GM19397 (cell line): Measurements from ENCODE around the gene FOSB.

Experiments
- ATAC-seq: cut with Tn5 transposase; IDR thresholded peaks from one replicate; pipeline ENCODE4 v1.9.1; 2021; ENCODE audit warnings: mild to moderate bottlenecking, moderate library complexity; ENCODE audit not compliant: unreplicated experiment

Gene FOSB

DNA sequence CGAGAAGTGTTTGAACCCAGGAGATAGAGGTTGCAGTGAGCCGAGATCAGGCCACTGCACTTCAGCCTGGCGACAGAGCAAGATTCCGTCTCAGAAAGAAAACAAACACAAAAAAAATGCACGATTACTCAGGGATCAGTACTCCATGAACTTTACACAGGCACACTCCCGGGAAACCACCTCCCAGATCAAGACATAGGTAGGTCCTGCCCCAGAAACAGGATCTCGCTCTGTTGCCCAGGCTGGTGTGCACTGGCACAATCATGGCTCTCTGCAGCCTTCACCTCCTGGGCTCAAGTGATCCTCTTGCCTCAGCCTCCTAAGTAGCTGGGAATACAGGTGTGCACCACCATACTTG is 50.7 kb downstream of the FOSB start:
- no peak for ATAC-seq

DNA sequence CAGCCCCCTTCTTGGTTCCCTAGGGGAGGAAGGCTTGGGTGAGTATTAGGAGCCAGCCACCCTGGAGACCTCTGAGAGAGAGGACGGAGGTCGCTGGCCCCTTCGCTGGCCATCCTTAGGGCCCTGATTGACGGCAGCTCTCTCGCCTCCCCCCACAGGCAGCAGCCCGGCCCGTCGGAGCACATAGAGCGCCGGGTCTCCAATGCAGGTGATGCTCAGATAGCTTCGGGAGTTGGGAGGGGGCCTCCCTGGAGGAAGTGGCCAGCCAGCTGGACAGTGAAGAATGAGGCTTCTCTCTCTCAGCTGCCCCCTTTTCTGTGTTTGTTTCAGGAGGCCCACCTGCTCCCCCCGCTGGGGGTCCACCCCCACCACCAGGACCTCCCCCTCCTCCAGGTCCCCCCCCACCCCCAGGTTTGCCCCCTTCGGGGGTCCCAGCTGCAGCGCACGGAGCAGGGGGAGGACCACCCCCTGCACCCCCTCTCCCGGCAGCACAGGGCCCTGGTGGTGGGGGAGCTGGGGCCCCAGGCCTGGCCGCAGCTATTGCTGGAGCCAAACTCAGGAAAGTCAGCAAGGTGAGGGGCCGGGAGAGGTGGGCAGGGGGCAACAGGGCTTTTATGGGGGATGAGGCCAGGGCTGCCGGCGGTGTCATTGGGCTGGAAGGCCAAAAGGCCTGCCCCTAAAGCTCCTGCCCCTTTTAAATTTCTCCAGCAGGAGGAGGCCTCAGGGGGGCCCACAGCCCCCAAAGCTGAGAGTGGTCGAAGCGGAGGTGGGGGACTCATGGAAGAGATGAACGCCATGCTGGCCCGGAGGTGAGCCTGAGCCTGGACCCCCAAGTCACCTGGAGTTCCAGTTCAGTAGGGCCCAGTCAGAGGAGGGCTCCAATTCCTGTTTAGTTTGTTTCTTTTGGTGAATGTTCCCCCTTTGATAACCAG is 54.5 kb downstream of the FOSB start:
- ATAC-seq = no peak

DNA sequence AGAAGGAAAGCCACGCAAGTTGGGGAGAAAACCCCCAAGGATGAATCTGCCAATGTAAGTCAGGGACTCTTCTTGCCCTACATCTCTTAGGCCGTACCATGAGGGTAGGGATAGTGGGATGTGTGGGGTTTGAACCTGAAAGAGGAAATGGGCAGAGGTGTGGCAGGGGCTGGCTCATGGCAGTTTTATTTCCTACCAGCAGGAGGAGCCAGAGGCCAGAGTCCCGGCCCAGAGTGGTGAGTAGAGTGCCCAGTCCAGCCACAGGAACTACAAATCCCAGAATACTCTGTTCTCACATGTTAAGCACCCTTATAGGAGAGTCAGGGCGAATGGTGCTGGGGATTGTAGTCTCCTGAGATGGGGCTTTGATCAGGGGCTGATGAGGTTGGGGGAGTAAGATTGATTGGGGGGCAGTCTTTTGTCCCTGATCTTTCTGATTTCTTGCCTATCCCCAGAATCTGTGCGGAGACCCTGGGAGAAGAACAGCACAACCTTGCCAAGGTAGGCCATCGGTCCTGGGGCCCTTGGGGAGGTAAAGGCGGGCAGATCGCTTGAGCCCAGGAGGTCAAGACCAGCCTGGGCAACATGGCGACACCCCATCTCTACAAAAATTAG is 56.0 kb downstream of the FOSB start:
- ATAC-seq = peak; percentile 71

DNA sequence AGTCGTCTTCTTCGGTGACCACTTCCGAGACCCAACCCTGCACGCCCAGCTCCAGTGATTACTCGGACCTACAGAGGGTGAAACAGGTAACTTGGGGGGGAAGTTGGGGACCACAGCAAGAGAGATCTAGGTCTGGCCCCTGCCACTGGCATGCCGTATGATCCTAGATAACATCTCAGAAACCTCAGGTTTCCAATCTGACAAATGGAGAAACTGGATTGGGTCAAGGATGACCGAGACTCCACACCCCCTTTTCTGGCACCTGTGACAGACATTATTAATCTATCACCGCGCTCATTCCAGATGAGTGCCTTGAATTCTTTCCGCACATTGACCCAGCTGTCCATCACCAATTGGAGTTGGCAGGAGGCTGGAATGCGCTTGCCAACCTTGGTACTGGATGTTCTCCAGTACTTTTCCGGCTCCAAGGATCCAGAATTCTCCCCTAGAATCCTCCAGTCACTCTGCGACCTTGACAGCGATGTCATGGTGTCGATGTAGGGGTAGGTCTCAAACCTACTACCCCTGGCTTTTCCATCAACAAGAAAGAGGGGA is 56.9 kb downstream of the FOSB start:
- ATAC-seq = no peak
